ENCODE measurements around the gene FTO.

Gene FTO

DNA sequence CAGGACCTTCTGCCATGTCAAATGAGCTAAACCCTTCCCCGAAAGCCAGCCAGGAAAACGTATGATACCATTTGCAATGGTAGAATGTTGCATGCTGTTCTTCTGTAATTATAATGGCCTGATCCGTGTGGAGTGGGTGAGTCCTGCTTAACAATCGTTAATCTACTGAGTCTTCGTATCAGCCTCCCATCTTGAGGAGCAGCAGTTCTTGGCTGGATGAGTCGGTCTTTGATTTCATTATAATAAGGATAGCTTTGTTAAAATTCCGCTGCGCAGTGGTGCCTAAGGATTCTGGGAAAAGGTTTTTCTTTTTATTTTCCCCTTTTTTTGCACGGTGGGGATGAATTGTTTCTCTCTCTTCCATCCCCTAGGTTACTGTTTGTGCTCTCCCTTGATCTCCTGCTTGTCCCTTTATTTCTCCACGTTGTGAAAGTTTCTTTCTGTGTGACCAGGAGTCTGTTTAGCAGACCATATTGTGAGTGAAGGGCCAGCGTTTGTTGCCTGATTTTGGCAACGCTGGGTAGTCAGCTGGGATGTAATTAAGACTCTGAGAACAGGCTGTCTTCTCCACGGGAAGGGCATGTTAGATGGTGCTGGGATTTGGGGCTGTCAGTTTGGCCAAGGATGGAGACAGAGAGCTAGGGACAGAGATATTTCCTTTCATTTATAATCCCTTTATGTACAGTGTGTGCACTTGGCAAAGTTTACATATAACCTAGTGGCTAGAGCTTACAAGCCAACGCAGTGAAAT, 263.0 kb downstream of the FTO start:
- TF ChIP-seq GATA2 (IDR thresholded peaks at IDR 0.05; ENCODE audit: low read depth, low read length) (no peak), GATA3 (IDR thresholded peaks at IDR 0.05; ENCODE audit: low read depth, low read length) (no peak)

DNA sequence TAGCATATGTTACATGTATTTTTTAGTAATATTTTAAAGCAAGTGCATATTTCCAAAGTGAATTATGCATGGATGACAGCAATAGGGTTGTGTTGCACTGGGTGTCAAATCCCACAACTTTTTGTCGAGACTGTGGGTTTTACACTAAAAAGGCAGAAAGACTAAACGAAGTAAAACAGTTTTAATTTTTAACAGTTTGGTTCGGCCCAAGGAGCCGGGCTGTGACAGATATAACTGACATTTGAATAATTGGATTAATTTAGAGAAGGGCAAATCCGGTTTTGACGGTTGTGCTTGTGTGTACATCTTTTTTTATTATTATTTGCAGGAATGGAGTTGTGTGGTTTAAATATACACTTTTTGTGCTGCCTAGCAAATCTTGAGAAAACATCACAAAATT, 263.6 kb downstream of the FTO start:
- no peak for TF ChIP-seq GATA3 (IDR thresholded peaks at IDR 0.05; ENCODE audit: low read depth, low read length)
- TF ChIP-seq GATA2 (IDR thresholded peaks at IDR 0.05; ENCODE audit: low read depth, low read length), result no peak

DNA sequence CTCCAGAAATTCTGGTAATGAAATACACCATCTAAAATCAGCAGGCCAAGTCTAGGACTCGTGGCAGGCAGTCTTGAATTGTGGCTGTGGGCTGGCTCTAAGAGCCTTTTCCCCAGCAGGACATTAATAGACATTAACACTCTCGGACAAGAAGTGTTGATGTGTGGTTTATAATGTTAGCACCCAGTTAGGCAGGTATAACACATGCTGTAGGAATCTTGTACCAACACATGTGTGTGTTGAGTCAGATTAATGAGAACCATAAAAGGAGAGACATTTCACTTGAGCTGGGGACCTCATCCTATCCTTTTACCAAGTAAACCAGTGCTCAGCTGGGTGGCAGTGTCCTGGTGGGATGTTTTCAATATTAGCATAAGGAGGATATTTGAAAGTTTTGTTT, 264.5 kb downstream of the FTO start:
- TF ChIP-seq GATA3 (IDR thresholded peaks at IDR 0.05; ENCODE audit: low read depth, low read length), result no peak
- no peak for TF ChIP-seq GATA2 (IDR thresholded peaks at IDR 0.05; ENCODE audit: low read depth, low read length)

DNA sequence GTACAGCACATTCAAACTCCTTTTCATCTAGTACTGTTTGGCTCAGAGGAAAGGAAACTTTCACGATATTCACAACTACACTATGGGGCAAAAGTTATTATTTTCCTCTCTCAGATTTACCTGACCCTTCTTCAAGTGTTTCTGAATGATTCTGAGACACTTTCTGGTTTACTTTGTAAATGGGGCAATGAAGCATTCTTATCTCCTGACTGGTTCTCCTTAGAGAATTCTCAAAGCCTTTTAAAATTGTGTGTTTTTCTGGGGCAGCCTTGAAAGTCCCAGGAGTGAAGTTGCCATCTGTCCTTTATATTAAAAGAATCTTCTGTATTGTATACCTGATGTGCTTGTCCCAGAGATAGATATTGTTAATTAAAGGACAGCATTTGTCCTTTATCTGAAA, 264.9 kb downstream of the FTO start:
- TF ChIP-seq GATA2 (IDR thresholded peaks at IDR 0.05; ENCODE audit: low read depth, low read length), result no peak
- TF ChIP-seq GATA3 (IDR thresholded peaks at IDR 0.05; ENCODE audit: low read depth, low read length), result no peak

DNA sequence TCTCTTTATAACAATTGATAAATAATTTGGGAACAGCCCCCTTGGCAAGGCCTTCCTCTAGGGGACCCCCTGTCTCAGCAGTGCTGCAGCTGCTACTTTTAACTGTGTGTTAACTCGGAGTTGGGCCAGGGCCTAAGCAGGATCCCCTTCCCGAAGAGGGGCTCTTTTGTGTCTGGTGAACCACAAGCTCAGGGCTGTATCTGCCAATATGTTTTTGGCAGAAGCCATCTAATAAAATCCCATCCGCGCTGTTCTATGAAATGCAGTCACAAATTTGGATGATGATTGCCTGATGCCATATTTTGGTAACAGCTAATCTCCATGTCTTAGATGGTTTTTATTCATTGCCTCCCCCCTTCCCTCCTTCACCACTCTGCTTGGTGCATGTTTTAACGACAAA, 267.7 kb downstream of the FTO start:
- TF ChIP-seq GATA3 (IDR thresholded peaks at IDR 0.05; ENCODE audit: low read depth, low read length), result no peak
- no peak for TF ChIP-seq GATA2 (IDR thresholded peaks at IDR 0.05; ENCODE audit: low read depth, low read length)

DNA sequence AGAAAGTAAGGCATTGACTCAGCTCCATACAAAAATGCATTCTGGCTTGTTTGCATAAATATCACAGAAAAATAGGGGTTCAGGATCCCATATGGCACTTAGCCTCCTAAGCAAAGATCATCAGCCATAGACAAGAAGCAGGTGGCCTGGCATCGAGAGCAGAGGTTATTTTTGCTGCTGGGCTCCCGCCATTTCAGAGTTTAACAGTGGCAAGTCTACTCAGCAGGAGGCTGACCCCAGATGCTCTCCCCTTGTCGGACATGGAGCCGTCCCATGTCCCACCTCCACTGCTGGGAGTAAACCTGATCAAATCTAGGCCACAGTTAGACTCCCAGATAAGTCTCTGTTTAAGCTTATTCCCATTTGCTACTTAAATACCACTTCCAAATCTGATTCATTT, 269.1 kb downstream of the FTO start:
- TF ChIP-seq GATA2 (IDR thresholded peaks at IDR 0.05; ENCODE audit: low read depth, low read length), result no peak
- no peak for TF ChIP-seq GATA3 (IDR thresholded peaks at IDR 0.05; ENCODE audit: low read depth, low read length)

DNA sequence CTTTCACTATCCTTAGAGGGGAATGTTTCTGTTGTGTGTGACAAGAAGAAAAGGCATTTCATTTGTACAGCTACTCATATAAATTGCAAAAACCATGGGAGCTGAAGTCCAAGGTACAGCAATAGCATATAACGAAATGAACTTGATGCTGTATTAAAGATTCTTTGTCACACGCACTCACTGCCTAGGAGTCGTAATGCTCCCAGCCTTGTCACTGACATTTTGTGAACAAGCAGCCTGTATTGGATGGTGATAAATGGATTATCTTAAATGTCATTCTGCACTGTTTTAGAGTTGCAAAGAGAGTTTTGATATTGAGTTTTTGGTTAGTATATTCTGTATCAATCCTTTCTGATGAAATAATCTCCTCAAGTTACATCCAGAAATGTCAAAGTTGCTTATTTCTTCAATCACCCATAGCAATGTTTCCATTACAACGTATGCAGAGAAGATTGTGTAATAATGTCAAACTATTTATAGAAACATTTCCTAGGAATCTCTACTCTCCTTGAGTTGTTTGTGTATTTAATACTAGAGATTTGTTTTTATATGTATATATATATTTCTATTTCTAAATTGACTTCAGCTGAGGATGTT, 270.6 kb downstream of the FTO start:
- TF ChIP-seq GATA3 (IDR thresholded peaks at IDR 0.05; ENCODE audit: low read depth, low read length) (no peak), GATA2 (IDR thresholded peaks at IDR 0.05; ENCODE audit: low read depth, low read length) (no peak)

DNA sequence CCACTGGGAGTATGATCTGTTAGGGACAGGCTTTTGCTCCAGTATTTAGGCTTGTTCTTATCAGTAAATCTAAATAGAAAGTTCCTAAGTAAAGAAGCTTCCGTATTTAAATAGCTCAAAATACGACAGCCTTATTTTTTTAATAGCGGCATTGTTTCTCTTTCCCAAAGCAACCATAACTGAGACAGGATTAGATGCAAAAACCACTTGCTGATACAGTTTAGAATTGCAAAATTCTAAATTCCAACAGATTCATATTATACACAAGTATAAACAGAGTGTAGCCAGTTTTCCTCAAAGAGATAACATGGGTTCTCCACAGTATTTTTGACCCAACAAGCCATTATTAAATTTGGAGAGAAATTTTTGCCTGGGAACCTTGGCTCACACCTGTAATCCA, 276.7 kb downstream of the FTO start:
- TF ChIP-seq GATA3 (IDR thresholded peaks at IDR 0.05; ENCODE audit: low read depth, low read length) (no peak), GATA2 (IDR thresholded peaks at IDR 0.05; ENCODE audit: low read depth, low read length) (no peak)

DNA sequence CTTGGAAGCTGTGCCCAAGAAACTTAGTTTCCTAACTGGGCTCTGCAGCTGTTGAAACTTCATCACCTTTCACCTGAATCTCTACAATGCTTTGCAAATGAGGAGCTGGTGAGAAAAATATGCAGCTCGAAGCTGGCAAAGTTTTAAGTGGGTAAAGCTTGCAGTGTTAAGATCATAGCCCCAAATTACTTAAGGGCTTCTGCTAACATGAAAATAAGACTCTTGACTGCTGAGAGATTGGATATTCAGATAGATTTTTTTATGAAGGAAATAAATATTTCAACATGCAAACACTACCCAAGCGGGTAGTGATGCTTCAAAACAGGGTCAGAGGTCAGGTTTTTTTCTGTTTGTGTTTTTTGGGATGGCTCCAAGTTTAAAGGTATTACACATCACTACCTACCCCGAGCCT, 278.7 kb downstream of the FTO start:
- TF ChIP-seq GATA3 (IDR thresholded peaks at IDR 0.05; ENCODE audit: low read depth, low read length), result no peak
- no peak for TF ChIP-seq GATA2 (IDR thresholded peaks at IDR 0.05; ENCODE audit: low read depth, low read length)

DNA sequence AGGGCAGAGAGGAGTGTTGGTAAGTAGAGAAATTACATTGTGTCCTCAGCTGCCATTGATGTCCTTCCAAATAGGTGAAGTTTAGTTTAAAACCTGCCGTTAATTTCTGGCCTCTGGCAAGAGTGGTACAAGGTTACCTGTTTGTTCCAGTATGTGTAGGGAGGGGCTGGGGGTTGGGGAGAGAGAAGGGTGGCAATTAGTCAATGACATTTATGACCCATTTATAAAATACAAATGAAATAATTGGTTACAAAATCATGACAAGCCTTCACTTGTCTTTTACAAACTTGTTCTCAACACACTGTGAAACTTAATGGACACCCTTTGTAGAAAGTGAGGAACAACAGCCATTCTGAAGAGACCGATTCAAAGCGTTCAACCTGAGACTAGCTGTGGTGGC, 281.0 kb downstream of the FTO start:
- TF ChIP-seq GATA2 (IDR thresholded peaks at IDR 0.05; ENCODE audit: low read depth, low read length) (no peak), GATA3 (IDR thresholded peaks at IDR 0.05; ENCODE audit: low read depth, low read length) (no peak)

DNA sequence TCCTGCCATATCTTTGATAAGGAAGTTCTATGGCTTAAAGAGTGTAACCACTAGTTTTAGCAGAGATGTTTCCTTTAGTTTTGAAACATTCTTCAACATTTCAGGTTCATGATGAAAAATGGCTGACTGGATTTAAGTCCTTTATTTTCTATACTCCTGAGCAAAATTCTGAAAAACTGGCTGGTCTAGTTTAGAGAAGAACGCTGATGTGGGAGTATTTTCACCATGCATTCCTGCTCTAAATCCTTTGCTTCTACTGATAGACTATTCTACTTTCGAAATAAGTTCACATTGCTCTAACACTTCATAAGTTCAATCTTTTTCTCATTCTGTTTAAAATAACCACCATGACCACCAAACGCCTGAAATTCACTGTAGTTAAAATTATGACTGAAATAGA, 281.9 kb downstream of the FTO start:
- TF ChIP-seq GATA3 (IDR thresholded peaks at IDR 0.05; ENCODE audit: low read depth, low read length) (no peak), GATA2 (IDR thresholded peaks at IDR 0.05; ENCODE audit: low read depth, low read length) (no peak)

DNA sequence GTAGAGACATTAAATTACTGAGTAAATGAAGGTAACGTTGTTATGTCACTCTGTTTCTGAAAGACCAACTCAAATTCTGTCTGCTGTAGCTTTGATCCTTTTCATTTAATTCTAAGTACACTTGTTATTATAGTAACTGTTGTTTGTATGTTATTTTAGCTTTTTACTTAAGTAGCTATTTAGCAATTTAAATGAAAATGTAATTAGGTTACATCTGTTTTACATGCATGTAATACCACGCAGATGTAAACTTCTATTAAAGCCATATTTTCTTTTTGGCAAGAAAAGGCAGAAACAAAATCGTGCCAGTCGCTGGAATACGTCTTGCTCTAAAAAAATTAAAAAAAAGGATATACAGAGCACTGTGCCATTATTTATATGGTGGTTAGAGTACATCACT, 282.8 kb downstream of the FTO start:
- TF ChIP-seq GATA3 (IDR thresholded peaks at IDR 0.05; ENCODE audit: low read depth, low read length) (no peak), GATA2 (IDR thresholded peaks at IDR 0.05; ENCODE audit: low read depth, low read length) (no peak)

DNA sequence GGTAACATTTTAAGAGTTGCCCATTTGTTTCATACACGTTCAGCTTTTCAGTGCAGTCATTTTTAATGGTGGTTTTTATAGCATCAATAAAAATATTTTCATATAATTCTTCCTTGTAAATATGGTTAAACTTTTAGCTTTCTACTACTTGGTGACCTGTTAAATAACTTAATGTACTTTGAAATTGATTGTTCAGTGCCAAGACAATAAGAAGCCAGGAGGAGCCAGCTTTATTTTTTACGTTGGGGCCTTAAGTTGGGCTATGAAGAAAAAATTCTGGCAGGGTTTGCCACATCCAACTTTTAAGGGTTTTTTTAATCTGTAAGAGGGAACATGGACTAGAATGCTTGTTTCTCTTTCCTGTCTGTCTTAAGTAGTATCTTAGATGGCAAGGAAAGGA, 284.2 kb downstream of the FTO start:
- TF ChIP-seq GATA3 (IDR thresholded peaks at IDR 0.05; ENCODE audit: low read depth, low read length) (no peak), GATA2 (IDR thresholded peaks at IDR 0.05; ENCODE audit: low read depth, low read length) (no peak)

DNA sequence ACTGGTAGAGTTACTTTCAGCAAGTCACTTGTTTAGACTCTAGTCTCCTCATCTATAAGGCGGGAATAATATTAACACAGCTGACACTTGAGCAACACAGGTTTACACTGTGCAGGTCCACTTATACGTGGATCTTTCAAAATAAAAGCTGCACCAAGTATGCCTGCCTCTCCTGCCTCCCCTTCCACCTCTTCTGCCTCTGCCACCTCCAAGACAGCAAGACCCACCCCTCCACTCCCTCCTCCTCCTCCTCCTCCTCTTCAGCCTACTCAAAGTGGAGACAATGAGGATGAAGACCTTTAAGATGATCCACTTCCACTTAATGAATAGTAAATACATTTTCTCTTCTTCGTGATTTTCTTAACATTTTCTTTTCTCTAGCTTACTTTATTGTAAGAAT, 285.6 kb downstream of the FTO start:
- TF ChIP-seq GATA2 (IDR thresholded peaks at IDR 0.05; ENCODE audit: low read depth, low read length), result no peak
- TF ChIP-seq GATA3 (IDR thresholded peaks at IDR 0.05; ENCODE audit: low read depth, low read length), result no peak

DNA sequence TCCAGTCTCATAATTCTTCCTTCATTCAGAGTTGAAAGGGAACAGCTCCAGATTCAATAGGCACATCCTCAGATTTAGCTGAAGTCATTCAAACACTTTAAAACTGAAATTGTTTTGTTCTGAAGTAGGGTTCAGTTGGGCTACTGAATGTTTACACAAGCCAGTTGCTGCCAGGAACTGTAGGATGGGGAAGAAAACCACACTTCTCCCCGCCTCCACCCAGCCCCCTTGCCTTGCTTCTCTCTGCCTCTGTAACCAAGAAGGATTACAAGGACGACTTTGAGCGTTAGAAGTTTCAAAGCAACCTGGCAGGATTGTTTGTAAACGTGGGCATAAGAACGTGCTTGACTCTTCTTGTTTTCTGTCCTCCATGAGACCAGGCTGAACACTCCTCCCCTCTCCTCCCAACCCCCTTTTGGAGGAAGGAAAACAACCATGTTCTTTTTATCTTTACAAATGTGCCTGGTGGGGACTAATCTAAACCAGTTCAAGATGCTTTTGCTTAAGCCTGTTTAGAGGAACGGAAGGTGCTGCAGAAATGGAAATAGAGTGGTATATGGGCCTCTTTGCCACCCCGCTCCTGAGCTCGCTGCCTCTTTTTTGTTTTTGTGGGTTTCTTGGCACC, 287.9 kb downstream of the FTO start:
- TF ChIP-seq GATA2 (IDR thresholded peaks at IDR 0.05; ENCODE audit: low read depth, low read length), result no peak
- TF ChIP-seq GATA3 (IDR thresholded peaks at IDR 0.05; ENCODE audit: low read depth, low read length), result no peak
